Measurements from ENCODE around the gene TMEM30A.

The TMEM30A gene

DNA sequence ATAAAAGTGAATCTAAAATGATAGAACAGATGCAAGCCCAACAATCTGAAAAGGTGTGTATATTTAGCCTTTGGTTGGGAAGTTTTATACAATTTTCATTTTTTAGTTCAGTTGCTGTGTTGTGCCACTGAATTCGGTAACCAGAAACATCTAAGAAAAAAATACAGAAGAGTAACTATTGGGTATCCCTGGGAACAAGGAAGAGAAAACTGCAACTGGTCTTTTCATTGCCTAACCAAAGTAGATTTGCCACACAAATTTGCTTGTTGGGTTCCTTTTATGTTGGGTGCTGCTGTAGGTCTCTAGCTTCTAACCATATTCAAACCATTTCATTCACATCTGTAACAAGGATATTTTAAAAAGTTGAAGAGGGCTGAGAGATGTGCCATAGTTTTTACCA, 2.8 kb upstream of the TMEM30A start:
- no peak overlapping the region for H3K4me3 ChIP-seq (ENCODE audit: low read length)
- TF ChIP-seq CTCF (conservative IDR thresholded peaks at IDR 0.05; ENCODE audit: low read length) = no peak

GRCh38 chr6:75286955-75287354, 2.4 kb upstream of the TMEM30A start:
- no peak overlapping the region for H3K4me3 ChIP-seq (ENCODE audit: low read length)
- no peak for DNase-seq (ENCODE audit: low read depth)
- no peak for TF ChIP-seq CTCF (conservative IDR thresholded peaks at IDR 0.05; ENCODE audit: low read length)

More for the DNA sequence above, 2.8 kb upstream of the TMEM30A start:
- no peak for DNase-seq (ENCODE audit: low read depth)

DNA sequence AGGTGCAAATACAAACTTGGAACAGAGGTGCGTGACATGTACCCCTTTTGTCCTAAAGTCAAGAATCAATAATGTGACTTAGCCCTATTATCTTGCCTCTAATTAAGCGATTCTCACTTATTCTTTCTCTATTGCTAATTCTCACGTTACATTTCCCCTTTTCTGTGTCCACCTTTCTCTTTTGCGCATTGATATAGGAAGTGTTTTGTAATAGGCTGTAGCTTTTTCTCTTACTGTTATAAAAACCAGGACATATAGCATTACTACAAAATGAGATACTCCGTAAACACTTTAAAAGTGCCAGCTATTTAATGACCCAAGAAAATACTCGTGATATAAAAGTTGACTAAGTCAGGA, 669 bp upstream of the TMEM30A start:
- no peak for TF ChIP-seq CTCF (conservative IDR thresholded peaks at IDR 0.05; ENCODE audit: low read length)

GRCh38 chr6:75283907-75284631, 523 bp downstream of the TMEM30A start:
- DNase-seq (ENCODE audit: low read depth) = peak; percentile 4
- H3K4me3 ChIP-seq (ENCODE audit: low read length) = peak overlapping the region; percentile 89
- no peak for TF ChIP-seq CTCF (conservative IDR thresholded peaks at IDR 0.05; ENCODE audit: low read length)

More for the DNA sequence above, 669 bp upstream of the TMEM30A start:
- H3K4me3 ChIP-seq (ENCODE audit: low read length) = peak overlapping the region; percentile 89
- no peak for DNase-seq (ENCODE audit: low read depth)

DNA sequence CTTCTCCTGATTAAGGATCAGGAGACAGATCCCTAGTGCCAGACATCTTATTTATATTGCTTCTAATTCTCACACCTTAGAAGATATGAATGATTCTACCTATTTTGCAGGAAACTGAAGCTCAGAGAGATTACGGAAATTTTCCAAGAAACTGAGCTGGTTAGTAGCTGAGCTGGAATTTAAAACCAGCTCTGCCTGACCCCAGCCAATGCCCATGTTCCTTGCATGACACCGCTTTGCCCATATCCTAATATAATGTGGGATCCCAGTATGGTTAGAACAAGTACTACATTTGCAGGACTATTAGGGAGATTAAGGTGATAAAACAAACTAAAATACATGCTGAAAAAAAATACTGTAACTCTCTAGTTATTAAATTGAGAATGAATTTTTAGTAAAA, 1.9 kb downstream of the TMEM30A start:
- peak overlapping the region; percentile 89 for H3K4me3 ChIP-seq (ENCODE audit: low read length)
- no peak for TF ChIP-seq CTCF (conservative IDR thresholded peaks at IDR 0.05; ENCODE audit: low read length)
- DNase-seq (ENCODE audit: low read depth) = no peak

DNA sequence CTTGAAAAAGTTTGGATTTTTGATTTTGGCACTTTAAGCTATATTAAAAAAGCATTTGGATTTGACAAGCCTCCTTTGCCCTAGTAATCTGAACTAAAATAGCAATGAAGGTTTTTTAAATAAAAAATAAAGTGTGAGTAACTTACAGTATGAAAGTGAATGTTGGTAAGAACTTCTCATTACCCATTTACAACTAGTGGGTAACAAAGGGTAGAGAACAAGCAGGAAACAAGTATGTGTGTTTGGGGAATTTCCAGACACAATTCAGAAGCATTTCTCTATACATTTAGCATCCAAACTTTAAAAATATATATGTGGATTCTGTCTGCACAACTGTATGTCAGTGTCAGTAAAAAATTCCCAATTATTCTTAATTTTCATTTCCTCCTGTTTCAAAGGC, 2.9 kb downstream of the TMEM30A start:
- DNase-seq (ENCODE audit: low read depth) = no peak
- peak overlapping the region; percentile 37 for H3K4me3 ChIP-seq (ENCODE audit: low read length)
- TF ChIP-seq CTCF (conservative IDR thresholded peaks at IDR 0.05; ENCODE audit: low read length) = no peak

DNA sequence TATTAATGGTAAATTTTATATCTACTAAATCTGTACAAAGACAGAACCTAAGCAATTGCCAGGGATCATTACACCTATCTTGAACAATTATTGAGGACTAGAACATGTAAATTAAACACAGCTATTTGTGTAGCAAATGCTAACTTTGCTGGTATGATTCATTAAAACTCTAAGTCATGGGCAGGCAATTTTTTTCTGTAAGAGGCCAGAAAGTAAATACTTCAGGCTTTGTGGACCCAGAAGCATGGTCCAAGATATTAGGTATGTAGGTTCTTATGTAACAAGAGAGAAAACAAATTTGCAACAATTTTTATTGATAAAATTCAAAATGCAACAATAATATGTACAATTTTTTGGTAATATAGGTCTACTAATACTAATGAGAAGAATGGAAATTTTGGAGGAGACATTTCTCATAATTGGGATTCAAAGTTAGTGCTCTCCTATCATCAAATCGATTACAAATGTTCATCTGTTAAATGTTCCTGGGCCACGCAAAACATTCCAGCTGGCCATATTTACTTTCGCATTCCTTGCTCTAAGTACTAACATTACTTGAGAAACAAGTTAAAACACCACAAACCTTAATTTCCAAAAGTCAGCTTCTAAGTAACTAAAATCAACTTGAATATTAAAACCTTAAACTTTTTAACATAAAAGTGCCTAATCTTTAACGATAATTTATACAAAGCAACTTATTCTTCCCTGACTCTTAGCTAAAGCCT, 4.3 kb downstream of the TMEM30A start:
- TF ChIP-seq CTCF (conservative IDR thresholded peaks at IDR 0.05; ENCODE audit: low read length) = no peak
- peak overlapping the region; percentile 16 for H3K4me3 ChIP-seq (ENCODE audit: low read length)
- peak; percentile 58 for DNase-seq (ENCODE audit: low read depth)

All from AG10803 (cell line).